Measurements from ENCODE around the gene GANC.
"Not testable (repeated sequence)": the region's sequence is repeated elsewhere in the genome, so short reads cannot be mapped to it uniquely, and the experiment has no call there.

The GANC gene

DNA sequence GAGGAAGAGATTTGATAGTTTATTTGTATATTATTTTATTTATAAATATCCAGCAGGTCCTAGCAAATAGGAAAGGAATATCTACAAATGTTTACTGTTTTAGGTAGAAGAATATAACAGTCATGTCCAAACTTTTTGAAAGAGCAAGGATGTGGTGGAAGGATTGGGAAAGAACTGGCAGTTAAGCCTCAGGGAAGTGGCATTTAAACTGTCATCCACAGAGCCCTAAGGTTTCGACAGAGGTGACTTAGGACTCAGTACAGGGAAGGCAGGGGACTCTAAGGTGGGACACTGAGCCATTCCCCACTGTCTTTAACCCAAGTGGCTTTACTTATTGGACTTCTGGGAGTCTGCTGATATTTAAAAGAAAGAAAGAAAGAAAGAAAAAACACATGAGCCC, 12.0 kb downstream of the GANC start:
- DNase-seq: no peak

DNA sequence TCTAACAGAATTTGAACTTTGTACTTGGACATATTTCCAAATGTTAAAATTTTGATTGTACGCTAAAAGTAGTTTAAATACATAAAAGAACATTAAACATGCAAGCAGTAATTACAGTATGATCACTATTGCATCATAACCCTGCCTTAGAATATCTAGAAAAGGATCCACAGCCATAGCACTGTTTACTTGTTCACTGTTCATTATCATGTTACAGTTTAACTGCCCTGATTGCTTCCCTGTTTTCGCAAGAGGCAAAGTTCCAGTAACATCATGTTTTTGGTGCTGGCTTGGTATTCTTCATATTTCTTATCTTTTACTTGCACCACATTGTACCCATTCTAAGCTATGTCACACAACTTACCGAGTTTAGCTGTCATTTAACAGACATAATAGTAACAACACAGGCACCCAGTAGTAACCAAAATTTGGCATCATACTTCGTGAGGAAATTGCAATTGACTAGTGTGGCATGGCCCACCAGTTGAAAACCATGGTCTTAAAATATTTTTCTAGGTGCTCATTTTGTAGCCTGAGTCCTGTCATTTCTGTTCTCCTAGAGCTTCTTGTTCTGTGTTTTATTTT, 13.5 kb downstream of the GANC start:
- no peak for DNase-seq

DNA sequence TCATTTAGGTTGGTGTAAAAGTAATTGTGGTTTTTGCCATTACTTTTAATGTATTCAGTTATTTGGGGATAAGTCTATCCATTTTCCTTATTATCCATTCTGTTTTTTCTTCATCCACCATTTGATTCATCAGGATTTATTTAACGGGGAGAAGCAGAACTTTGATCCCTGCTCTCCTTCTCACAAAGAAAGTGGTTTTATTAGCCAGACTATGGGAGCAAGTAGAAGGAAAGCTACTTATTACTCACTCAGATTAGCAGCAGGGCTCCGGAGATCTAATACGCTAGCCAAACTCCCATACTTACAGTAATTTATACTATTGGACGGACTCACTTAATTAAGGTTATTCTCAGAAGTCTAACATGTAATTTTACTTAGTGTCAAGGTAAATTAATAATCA, 14.9 kb downstream of the GANC start:
- DNase-seq: no peak

DNA sequence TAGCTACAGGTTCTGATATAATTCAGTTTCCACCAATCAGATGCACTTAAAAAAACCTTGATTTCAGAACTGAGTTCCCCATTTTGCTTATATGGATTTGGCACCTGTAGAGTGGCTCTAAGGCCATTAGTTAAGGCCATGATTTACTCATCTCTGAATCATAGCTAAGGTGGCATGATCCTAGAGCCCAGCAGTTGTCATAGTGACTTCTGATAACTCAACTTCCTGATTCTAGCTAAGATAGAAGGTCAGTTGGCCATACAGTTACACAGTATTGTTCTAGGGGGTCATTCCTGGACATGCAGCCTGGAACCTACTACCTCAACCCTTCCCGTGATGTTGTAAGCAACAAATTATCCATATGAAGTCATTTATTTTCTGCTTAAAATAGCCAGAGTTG, 16.2 kb downstream of the GANC start:
- no peak for DNase-seq

DNA sequence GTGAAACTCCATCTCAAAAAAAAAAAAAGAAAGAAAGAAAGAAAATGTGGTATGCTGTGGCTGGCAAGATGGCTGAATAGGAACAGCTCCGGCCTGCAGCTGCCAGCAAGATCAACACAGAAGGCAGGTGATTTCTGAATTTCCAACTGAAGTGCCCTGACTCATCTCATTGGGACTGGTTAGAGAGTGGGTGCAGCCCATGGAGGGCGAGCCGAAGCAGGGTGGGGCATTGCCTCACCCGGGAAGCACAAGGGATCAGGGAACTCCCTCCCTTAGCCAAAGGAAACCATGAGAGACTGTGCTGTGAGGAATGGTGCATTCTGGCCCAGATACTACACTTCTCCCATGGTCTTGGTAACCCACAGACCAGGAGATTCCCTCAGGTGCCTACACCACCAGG, 28.0 kb downstream of the GANC start:
- DNase-seq: not testable (repeated sequence)

DNA sequence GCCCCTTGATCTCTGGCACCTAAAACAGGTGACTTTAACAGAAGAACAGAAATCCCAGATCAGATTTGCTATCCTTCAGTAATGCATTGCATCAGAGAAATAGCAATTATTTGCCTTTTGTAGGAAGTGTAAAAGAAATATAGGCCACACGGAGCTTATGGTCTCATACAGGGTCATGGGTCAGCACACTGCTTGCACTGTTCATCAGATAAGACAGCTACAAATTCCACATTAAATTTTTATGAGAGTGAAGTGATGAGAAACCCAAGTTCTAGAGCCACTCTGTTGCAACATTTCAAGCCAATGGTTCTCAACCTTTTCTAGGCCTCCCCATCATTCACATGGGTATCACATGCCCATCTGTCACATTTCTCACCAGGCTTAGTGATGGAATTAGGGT, 33.7 kb downstream of the GANC start:
- no peak for DNase-seq

DNA sequence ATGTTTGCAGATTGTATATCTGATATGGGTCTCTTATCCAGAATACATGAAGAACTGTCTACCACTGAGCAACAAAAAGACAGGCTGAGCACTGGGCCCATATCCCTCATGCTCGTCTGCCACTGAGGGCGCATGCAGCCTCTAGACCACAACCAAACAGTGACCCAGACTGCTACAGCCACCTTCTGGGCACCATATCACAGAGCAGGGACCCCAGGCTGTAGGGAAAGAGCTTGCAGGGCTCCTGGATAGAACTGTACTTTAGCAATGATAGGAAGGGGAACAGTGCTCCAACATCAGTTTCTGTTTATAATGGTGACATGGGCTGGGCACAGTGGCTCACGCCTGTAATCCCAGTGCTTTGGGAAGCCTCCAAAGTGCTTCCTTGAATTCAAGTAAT, 40.5 kb downstream of the GANC start:
- DNase-seq: no peak

DNA sequence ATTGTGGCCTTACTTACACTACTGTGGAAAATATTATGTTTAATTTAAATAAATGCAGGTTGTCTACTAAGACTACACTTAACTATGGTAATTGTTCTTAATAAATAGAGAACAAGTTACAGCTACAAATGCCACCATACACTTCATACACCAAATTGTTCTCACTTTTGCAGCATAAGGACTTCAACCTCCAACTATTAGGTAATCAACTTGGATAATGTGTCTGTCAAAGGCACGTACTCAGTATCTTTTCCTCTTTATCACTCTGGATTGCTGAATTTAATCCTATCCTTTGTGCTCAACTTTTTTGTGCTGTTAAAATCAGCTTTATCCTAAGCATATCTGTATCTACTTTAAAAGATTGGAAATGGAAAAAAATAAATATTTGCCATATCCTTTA, 41.8 kb downstream of the GANC start:
- DNase-seq: no peak

DNA sequence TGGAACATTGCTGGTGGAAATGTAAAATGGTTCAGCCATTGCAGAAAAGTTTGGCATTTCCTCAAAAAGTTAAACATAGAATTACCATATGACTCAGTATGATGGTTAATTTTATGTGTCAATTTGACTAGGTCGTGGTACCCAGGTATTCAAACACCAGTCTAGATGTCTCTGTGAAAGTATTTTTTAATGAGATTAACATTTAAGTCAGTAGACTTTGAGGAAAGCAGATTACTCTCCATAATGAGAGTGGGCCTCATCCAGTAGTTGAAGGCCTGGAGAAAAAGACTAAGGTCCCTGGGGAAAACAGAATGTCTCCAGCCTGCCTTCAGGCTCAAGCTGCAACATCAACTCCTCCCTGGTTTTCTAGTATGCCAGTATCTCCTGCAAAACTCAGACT, 42.5 kb downstream of the GANC start:
- DNase-seq: no peak

DNA sequence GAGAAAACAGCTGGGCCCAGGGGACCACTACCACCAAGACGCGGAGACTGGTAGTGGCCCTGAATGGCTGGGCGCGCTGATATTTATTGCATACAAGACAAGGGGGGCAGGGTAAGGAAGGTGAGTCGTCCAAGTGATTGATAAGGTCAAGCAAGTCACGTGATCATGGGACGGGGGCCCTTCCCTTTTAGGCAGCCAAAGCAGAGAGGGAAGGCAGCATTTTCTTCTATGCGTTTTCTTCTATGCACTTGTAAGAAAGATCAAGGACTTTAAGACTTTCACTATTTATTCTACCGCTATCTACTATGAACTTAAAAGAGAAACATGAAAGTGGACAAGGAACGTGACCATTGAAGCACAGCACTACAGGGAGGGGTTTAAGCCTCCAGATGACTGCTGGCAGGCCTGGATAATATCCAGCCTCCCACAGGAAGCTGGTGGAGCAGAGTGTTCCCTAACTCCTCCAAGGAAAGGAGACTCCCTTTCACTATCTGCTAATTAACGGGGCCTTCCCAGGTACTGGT, 43.3 kb downstream of the GANC start:
- DNase-seq: not testable (repeated sequence)

DNA sequence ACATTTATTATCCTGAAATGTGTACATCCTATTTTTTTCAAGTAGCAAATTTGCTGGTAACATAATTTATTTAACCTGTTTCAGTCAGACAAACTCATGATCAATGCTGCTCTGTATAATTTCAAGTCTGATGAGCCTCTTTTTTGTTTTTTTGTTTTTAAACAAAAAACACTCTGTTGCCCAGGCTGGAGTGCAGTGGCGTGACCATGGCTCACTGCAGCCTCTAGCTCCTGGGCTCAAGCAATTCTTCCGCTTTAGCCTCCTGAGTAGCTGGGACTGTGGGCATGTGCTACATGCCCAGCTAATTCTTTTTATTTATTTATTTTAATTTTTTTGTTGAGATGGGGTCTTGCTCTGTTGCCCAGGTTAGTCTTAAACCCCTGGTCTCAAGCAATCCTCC, 46.2 kb downstream of the GANC start:
- no peak for DNase-seq

DNA sequence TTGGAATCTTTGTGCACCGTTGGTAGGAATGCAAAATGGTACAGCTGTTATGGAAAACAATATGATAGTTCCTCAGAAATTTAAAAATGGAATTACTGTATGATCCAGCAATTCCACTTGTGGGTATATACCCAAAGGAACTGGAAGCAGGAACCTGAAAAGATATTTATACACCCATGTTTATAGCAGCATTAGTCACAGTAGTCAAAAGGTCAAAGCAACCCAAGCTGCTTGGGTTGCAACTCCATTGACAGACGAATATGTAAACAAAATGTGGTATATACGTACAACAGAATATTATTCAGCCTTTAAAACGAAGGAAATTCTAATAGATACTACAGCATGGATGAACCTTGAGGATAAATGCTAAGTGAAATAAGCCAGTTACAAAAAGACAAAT, 51.3 kb downstream of the GANC start:
- no peak for DNase-seq

DNA sequence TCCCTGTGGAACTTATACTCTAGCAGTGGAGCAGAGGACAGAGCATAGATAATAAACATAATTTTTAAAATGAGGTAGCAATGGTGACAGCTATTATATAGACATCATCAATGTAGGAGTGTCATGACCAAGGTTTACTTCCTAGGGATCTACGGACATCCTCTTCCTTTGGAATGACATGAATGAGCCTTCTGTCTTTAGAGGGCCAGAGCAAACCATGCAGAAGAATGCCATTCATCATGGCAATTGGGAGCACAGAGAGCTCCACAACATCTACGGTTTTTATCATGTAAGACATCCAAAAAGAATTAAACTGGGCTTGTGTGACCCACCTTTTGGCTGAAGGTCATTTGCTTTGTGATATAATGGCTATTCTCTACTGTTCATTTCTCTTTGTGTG, 56.2 kb downstream of the GANC start:
- DNase-seq: no peak

DNA sequence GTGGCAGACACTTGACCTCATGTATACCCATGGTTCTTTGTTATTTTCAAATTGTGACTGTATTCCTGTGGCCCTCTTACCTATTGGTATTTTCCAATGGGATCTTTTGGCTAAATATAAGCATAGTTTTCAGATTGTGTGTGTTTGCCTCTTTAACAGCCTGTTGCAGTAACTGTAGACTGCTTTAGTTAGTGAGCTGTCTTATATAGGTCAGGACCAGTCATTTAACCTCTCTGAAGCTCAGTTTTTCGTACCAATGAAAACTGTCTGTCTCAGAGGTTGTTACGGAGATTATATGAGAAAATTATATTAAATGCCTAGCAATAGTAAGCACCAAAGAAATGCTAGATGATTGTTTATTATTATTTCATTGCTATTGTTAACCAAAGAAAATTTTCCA, 57.0 kb downstream of the GANC start:
- no peak for DNase-seq

DNA sequence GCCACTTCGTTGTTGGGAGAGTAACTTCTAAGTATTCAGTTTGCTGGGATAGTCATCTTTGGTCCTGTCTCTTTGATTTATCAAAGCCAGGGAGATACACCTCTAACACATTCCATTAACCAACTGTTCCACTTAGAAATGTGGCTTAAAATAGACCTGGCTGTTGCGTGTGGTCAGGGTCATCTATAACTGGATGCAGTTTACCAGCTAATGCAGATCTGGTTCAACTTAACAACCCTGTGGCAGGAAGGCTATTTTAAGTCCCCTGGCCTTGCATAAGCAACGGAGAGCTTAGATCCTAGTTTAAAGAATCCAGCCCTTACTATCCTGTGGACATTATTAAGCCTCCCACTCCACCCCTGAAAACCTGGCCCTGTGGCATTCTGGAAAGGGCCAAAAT, 58.2 kb downstream of the GANC start:
- DNase-seq: no peak

DNA sequence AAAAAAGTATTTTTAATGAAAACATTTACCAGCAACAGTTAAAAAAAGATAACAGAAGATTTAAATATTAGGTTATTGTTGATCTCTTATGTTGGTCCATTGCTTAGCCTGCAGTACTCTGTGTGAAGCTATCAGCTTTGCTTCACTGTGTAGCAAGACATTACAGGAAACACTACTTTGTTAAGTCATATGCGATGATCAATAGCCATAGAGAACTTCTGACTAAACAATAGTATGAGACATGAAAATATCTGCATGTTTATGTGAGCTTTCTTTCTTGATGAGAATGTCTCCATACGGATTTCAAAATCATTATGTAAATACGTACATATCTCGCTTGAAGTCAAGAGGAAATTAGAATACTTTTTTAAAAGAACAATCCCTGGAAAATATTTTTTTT, 59.3 kb downstream of the GANC start:
- no peak for DNase-seq

DNA sequence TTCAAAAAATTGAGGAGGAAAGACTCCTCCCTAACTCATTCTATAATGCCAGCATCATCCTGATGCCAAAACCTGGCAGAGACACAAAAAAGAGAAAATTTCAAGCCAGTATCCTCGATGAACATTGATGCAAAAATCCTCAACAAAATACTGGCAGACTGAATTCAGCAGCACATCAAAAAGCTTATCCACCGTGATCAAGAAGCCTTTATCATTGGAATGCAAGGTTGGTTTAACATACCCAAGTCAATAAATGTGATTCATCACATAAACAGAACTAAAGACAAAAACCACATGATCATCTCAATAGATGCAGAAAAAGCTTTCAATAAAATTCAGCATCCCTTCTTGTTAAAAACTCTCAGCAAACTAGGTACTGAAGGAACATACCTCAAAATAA, 62.1 kb downstream of the GANC start:
- DNase-seq: no peak

DNA sequence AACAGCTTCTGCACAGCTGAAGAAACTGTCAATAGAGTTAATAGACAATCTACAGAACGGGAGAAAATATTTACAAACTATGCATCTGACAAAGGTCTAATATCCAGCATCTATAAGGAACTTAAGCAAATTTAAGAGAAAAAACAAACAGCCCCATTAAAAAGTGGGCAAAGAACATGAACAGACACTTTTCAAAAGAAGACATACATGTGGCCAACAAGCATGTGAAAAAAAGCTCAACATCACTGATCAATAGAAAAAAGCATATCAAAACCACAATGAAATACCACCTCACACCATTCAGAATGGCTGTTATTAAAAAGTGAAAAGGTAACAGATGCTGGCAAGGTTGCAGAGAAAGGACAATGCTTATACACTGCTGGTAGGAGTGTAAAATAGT, 63.6 kb downstream of the GANC start:
- not testable (repeated sequence) for DNase-seq

DNA sequence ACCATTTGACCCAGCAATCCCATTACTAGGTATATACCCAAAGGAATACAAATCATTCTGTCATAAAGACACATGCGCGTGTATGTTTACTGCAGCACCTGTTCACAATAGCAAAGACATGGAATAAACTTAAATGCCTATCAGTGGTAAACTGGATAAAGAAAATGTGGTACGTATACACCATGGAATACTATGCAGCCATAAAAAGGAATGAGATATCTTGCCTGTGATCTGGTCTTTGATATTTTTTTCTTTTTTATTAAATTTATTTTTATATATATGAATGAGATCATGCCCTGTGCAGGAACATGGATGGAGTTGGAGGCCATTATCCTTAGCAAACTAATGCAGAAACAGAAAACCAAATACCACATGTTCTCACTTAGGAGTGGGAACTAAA, 64.1 kb downstream of the GANC start:
- DNase-seq: not testable (repeated sequence)

DNA sequence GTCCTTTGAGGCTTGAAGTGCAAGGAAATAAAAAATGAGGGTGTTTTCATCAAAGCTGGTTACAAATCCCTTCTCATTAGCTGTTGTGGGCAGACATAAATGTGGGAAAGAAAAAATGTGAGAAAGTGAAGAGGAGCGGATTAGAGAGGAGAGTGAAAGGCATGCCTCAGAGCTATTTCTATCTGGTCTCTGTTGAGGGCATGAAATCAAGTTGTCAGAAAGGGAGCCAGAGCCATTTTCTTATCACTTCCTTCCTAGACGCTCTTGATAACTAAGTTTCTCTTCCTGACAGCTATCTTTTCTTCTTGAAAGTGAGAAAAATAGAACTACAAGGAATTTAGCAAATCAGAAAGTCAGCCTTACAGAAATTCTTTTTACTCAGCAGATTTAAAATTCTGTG, 65.5 kb downstream of the GANC start:
- DNase-seq: no peak

DNA sequence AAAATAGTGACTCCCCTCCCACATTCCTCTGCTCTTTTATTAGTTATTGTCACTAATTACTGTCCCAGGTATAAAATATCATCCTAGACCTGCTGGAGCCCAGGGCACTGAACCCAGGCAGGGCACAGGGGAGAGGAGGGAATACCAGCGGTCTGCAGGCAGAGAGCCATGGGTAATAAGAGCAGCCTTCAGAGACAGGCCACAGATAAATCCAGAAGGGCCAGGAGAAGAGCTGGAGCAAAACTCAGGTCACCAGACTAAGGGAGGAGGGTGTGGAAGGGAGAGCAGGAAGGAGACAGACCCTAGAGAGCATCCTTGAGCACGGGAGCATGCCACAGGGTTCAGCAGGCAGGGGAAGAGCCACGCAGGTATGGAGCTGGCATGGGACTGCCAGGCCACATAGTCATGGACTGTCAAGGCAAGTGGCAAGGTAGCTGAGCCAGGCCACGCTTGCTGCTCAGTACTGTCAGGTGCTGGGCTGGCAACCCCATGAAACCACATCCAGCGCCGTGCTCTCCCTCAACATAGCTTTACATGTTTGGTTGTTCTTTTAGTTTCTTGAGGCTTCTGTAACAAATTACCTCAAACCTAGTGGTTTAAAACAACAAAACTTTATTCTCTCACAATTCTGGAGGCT, 70.7 kb downstream of the GANC start:
- no peak for DNase-seq

DNA sequence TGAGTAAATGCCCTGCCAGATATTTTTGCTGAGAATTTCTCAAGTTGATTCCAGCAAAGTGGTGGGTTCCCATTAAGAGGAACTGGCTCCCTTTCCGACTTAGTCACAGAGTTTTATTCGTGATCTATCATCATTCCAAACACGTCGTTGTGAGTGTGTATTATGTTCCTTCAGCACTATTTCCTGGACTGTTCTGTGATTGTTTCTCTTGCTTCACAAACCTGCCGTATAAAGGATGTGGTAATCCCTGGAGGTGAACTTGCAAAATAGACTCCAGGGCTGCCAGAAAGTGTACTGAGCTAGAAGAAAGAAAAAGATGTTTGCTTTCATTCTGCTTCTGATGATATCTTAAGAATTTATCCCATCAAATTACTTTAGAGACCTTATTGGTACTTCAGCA, 71.8 kb downstream of the GANC start:
- no peak for DNase-seq

DNA sequence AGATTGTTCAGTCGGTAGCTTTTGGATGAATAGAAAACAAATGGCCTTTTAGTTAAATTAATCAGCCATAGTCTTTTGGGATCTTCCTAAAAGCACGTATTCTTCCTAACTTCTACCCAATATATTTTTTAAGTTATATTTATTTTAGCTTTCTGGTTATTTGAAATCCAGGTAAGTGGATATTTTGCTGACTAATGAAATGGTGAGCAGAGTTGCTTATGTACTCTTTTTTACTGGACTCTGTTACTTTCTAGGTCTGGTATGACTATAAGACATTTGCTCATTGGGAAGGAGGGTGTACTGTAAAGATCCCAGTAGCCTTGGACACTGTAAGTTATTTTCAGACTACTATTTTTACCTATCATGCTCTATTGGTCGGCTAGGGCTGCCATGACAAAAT, 72.5 kb downstream of the GANC start:
- DNase-seq: no peak

DNA sequence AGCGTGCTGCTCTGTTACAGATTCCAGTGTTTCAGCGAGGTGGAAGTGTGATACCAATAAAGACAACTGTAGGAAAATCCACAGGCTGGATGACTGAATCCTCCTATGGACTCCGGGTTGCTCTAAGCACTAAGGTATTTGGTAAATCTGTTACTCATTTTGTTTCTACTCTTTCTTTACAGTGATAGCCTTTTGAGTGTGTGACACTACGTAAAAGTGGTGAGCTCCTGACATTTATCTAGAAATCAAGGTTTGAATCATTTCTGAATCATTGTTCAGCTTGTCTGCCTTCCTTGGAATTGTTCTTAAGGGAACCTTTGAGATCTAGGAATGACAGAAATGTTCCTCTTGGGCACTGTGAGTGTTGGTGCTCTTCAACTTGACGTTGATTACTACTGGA, 75.1 kb downstream of the GANC start:
- DNase-seq: no peak

DNA sequence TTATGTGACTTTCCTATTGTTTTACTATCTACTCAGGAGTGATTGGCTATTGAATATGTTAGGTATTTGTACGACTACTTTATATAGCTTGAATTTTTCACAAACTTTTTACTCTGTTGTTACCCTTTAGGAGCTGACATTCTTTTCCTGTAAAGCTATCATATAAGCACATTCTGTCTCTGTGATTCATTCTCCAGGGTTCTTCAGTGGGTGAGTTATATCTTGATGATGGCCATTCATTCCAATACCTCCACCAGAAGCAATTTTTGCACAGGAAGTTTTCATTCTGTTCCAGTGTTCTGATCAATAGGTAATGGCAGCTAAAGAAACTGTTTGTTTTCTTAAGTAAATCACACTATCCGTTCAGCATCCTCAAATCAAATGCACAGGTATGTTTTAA, 76.2 kb downstream of the GANC start:
- DNase-seq: no peak

Measured in effector CD8-positive, alpha-beta T cell (primary cell).